Type B pancreatic cell (in vitro differentiated cells): Measurements from ENCODE around the gene RUVBL2. TPM values are rescaled to one million over a fixed set of nuclear protein-coding genes. Genes with fewer than 3 reads are reported as not detected.

ENCODE experiments used
- DNase-seq: peaks from one replicate; pipeline ENCODE4 v3.0.0; 2021; ENCODE audit warnings: mixed read lengths; ENCODE audit not compliant: unreplicated experiment; ENCODE audit errors: extremely low spot score
- H3K27ac Mint-ChIP-seq: 2 replicates; pipeline ENCODE4 v1.8.0; 2021; ENCODE audit warnings: mild to moderate bottlenecking, mixed read lengths
- H3K27me3 Mint-ChIP-seq: 2 replicates; pipeline ENCODE4 v1.8.0; 2021; ENCODE audit warnings: mixed read lengths
- H3K36me3 Mint-ChIP-seq: 2 replicates; pipeline ENCODE4 v1.8.0; 2021; ENCODE audit warnings: mixed read lengths
- H3K4me1 Mint-ChIP-seq: one replicate; pipeline ENCODE4 v1.8.0; 2021; ENCODE audit warnings: mixed read lengths; ENCODE audit not compliant: unreplicated experiment
- H3K4me3 Mint-ChIP-seq: 2 replicates; pipeline ENCODE4 v1.8.0; 2021; ENCODE audit warnings: mild to moderate bottlenecking, mixed read lengths
- H3K9me3 Mint-ChIP-seq: 2 replicates; pipeline ENCODE4 v1.8.0; 2021; ENCODE audit warnings: mixed read lengths
- total RNA-seq: library from RNA; stranded (reverse); gene quantifications from 2 replicates; pipeline ENCODE4 v1.2.1, GENCODE V29; 2021; ENCODE audit warnings: low replicate concordance
- TF ChIP-seq, protein P1 (sequence below): fragments of 200-600 bp; sonication (generic); conservative IDR thresholded peaks from 2 replicates; pipeline ENCODE4 v1.5.0; 2021; ENCODE audit warnings: antibody characterized with exemption, mild to moderate bottlenecking

RUVBL2 gene
- total RNA-seq, 1 donor from 2014 or later: 99.5 TPM

GRCh38 chr19:48965806-48966540, 27.7 kb upstream of the RUVBL2 start:
- H3K36me3 Mint-ChIP-seq: peaks cover 24% of the 10 kb centered on the region
- peak; percentile 90 for DNase-seq
- no peaks in the 10 kb centered on the region for H3K9me3 Mint-ChIP-seq
- H3K27me3 Mint-ChIP-seq: peaks cover 3% of the 10 kb centered on the region
- TF ChIP-seq, protein P1, sequence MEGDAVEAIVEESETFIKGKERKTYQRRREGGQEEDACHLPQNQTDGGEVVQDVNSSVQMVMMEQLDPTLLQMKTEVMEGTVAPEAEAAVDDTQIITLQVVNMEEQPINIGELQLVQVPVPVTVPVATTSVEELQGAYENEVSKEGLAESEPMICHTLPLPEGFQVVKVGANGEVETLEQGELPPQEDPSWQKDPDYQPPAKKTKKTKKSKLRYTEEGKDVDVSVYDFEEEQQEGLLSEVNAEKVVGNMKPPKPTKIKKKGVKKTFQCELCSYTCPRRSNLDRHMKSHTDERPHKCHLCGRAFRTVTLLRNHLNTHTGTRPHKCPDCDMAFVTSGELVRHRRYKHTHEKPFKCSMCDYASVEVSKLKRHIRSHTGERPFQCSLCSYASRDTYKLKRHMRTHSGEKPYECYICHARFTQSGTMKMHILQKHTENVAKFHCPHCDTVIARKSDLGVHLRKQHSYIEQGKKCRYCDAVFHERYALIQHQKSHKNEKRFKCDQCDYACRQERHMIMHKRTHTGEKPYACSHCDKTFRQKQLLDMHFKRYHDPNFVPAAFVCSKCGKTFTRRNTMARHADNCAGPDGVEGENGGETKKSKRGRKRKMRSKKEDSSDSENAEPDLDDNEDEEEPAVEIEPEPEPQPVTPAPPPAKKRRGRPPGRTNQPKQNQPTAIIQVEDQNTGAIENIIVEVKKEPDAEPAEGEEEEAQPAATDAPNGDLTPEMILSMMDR: no peak
- H3K4me3 Mint-ChIP-seq: peak overlapping the region; percentile 98
- peak overlapping the region; percentile 97 for H3K27ac Mint-ChIP-seq
- H3K4me1 Mint-ChIP-seq: peaks cover 33% of the 10 kb centered on the region

DNA sequence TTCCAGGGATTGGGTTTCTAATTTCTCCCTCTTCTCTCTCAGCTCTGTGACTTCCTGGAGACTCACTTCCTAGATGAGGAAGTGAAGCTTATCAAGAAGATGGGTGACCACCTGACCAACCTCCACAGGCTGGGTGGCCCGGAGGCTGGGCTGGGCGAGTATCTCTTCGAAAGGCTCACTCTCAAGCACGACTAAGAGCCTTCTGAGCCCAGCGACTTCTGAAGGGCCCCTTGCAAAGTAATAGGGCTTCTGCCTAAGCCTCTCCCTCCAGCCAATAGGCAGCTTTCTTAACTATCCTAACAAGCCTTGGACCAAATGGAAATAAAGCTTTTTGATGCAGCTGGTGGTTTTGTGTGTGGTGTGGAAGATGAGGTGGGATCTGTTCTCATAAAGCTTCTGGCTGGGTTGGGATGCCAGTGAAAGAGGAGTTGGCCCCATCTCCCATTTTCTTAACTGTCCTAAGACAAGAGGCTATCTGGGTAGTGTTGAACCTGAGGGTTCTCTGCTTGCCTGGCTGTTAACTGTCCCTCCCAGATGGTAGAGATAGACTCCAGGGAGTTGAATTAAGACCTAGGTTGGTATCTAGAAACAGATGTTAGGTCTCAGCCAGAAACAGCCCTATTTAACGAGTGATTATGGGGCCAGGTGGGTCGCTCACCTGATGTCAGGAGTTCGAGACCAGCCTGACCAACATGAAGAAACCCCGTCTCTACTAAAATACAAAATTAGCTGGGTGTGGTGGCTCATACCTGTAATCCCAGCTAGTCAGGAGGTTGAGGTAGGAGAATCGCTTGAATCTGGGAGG, 26.9 kb upstream of the RUVBL2 start:
- H3K9me3 Mint-ChIP-seq: no peaks in the 10 kb centered on the region
- H3K27ac Mint-ChIP-seq: peak overlapping the region; percentile 97
- H3K4me3 Mint-ChIP-seq: peak overlapping the region; percentile 98
- H3K4me1 Mint-ChIP-seq: peaks cover 29% of the 10 kb centered on the region
- peaks cover 23% of the 10 kb centered on the region for H3K36me3 Mint-ChIP-seq
- TF ChIP-seq, protein P1: no peak
- no peak for DNase-seq
- H3K27me3 Mint-ChIP-seq: peaks cover 3% of the 10 kb centered on the region

- no peak for DNase-seq
- peaks cover 25% of the 10 kb centered on the region for H3K4me1 Mint-ChIP-seq
- peaks cover 3% of the 10 kb centered on the region for H3K27me3 Mint-ChIP-seq
- peak overlapping the region; percentile 98 for H3K4me3 Mint-ChIP-seq
- peaks cover 23% of the 10 kb centered on the region for H3K36me3 Mint-ChIP-seq
- peak overlapping the region; percentile 97 for H3K27ac Mint-ChIP-seq
- H3K9me3 Mint-ChIP-seq: no peaks in the 10 kb centered on the region
- TF ChIP-seq, protein P1: no peak
These were observed 26.1 kb upstream of the RUVBL2 start for GRCh38 chr19:48967346-48968178.

DNA sequence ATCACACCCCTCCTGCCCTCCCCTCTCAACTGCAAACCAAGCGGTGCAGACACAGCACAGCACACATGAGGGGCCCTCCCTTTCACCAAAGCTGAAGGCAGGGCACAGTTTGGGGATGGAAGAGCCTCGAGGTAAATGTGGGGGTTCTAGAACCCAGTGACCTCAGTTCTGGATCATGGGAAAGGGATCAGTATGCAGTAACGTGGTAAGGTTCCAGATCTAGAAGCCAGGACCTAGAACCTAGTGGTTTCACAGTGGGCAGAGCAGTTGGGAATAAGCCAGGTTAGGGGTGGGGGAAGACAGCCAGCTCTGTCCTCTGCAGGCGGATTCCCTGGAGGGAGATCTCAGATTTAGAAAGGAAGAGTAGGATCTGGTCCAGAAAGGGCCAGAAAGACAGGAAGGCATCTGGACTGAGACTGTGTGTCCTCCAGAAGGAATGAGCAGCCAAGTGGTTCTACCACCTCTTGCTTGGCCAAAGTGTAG, 25.5 kb upstream of the RUVBL2 start:
- peak overlapping the region; percentile 98 for H3K4me3 Mint-ChIP-seq
- DNase-seq: no peak
- H3K4me1 Mint-ChIP-seq: peaks cover 25% of the 10 kb centered on the region
- H3K27ac Mint-ChIP-seq: peak overlapping the region; percentile 73
- TF ChIP-seq, protein P1: no peak
- peaks cover 3% of the 10 kb centered on the region for H3K27me3 Mint-ChIP-seq
- H3K9me3 Mint-ChIP-seq: no peaks in the 10 kb centered on the region
- H3K36me3 Mint-ChIP-seq: peaks cover 23% of the 10 kb centered on the region

- peaks cover 20% of the 10 kb centered on the region for H3K4me1 Mint-ChIP-seq
- H3K27me3 Mint-ChIP-seq: peaks cover 3% of the 10 kb centered on the region
- TF ChIP-seq, protein P1: no peak
- H3K9me3 Mint-ChIP-seq: no peaks in the 10 kb centered on the region
- peaks cover 23% of the 10 kb centered on the region for H3K36me3 Mint-ChIP-seq
- no peak overlapping the region for H3K27ac Mint-ChIP-seq
- no peak overlapping the region for H3K4me3 Mint-ChIP-seq
- no peak for DNase-seq
These were observed 24.9 kb upstream of the RUVBL2 start for GRCh38 chr19:48968813-48969218.
